Neural cell (in vitro differentiated cells): ENCODE results near the gene CYP27A1. TPM values are rescaled to one million over a fixed set of nuclear protein-coding genes. Genes with fewer than 3 reads are reported as not detected.

Experiments
- H2AFZ ChIP-seq: fragments of 200-600, 300-800 bp; sonication (generic), shearing (Covaris generic); 2 replicates; pipeline ENCODE4 v1.6.0; 2014; ENCODE audit warnings: low read depth, mild to moderate bottlenecking, antibody characterized with exemption, low read length, moderate library complexity
- H3F3A ChIP-seq: fragments of 200-600 bp; shearing (Covaris generic); 2 replicates; pipeline ENCODE4 v1.6.1; 2016; ENCODE audit warnings: mild to moderate bottlenecking, moderate library complexity, mixed read lengths, antibody characterized with exemption, low read length; ENCODE audit not compliant: insufficient read depth, poor library complexity, severe bottlenecking
- H3K27ac ChIP-seq: fragments of 200-600, 300-800 bp; sonication (generic), shearing (Covaris generic); 2 replicates; pipeline ENCODE4 v1.5.1; 2014; ENCODE audit warnings: mild to moderate bottlenecking, low read length, moderate library complexity
- H3K27me3 ChIP-seq: fragments of 300-800, 200-600 bp; sonication (generic), shearing (Covaris generic); 2 replicates; pipeline ENCODE4 v1.6.0; 2014; ENCODE audit warnings: mild to moderate bottlenecking, low read depth, low read length, moderate library complexity; ENCODE audit not compliant: insufficient read depth
- H3K36me3 ChIP-seq: fragments of 300-800, 200-600 bp; sonication (generic), shearing (Covaris generic); 2 replicates; pipeline ENCODE4 v1.5.1; 2014; ENCODE audit warnings: mild to moderate bottlenecking, antibody characterized with exemption, low read length, moderate library complexity; ENCODE audit not compliant: insufficient read depth
- H3K4me2 ChIP-seq: fragments of 300-800, 200-600 bp; sonication (generic), shearing (Covaris generic); 2 replicates; pipeline ENCODE4 v1.6.0; 2014; ENCODE audit warnings: mild to moderate bottlenecking, low read length
- H3K4me3 ChIP-seq: fragments of 300-800, 200-600 bp; sonication (generic), shearing (Covaris generic); 2 replicates; pipeline ENCODE4 v1.5.1; 2014; ENCODE audit warnings: mild to moderate bottlenecking, low read length, moderate library complexity
- H3K79me2 ChIP-seq: fragments of 200-600 bp; shearing (Covaris generic); replicated peaks from 2 replicates; pipeline ENCODE4 v1.6.0; 2014; ENCODE audit warnings: mild to moderate bottlenecking, low read length, moderate library complexity; ENCODE audit not compliant: insufficient read depth
- H3K9ac ChIP-seq: fragments of 300-800, 200-600 bp; sonication (generic), shearing (Covaris generic); 2 replicates; pipeline ENCODE4 v1.6.1; 2016; ENCODE audit warnings: mild to moderate bottlenecking, low read length, mixed read lengths
- H3K9me2 ChIP-seq: fragments of 200-600 bp; shearing (Covaris generic); 2 replicates; pipeline ENCODE4 v1.6.1; 2016; ENCODE audit warnings: mild to moderate bottlenecking, low read length, mixed read lengths; ENCODE audit not compliant: insufficient read depth
- H3K9me3 ChIP-seq: fragments of 200-600, 300-800 bp; sonication (generic), shearing (Covaris generic); 2 replicates; pipeline ENCODE4 v1.6.1; 2016; ENCODE audit warnings: mild to moderate bottlenecking, mixed run types, low read length, moderate library complexity, mixed read lengths
- H4K20me1 ChIP-seq: fragments of 200-600 bp; shearing (Covaris generic); 2 replicates; pipeline ENCODE4 v1.6.1; 2016; ENCODE audit warnings: mild to moderate bottlenecking, mixed run types; ENCODE audit not compliant: insufficient read depth
- EP300 ChIP-seq: fragments of 450-650 bp; conservative IDR thresholded peaks from 2 replicates; pipeline ENCODE4 v1.6.1; 2014; ENCODE audit warnings: antibody characterized with exemption, mild to moderate bottlenecking, moderate library complexity; ENCODE audit not compliant: poor library complexity, severe bottlenecking
- EZH2 ChIP-seq: fragments of 200-600, 300-800 bp; shearing (Covaris generic), sonication (generic); IDR thresholded peaks from 2 replicates; pipeline ENCODE4 v1.6.1; 2014; ENCODE audit warnings: antibody characterized with exemption, low read length, borderline replicate concordance, mild to moderate bottlenecking; ENCODE audit not compliant: insufficient read depth, poor library complexity, severe bottlenecking
- MXI1 ChIP-seq: fragments of 450-650 bp; conservative IDR thresholded peaks from 2 replicates; pipeline ENCODE4 v1.6.1; 2014; ENCODE audit warnings: antibody characterized with exemption, mild to moderate bottlenecking; ENCODE audit not compliant: poor library complexity, severe bottlenecking
- POLR2AphosphoS5 ChIP-seq: IDR thresholded peaks from 2 replicates; pipeline ENCODE4 v1.6.1; 2012
- RAD21 ChIP-seq: fragments of 450-650 bp; conservative IDR thresholded peaks from 2 replicates; pipeline ENCODE4 v1.6.1; 2014; ENCODE audit warnings: antibody characterized with exemption, mild to moderate bottlenecking, moderate library complexity
- REST ChIP-seq: IDR thresholded peaks from 2 replicates; pipeline ENCODE4 v1.6.1; 2012; ENCODE audit warnings: borderline replicate concordance
- SMC3 ChIP-seq: fragments of 450-650 bp; conservative IDR thresholded peaks from 2 replicates; pipeline ENCODE4 v1.6.1; 2014; ENCODE audit warnings: antibody characterized with exemption, mild to moderate bottlenecking, moderate library complexity; ENCODE audit not compliant: poor library complexity
- TAF1 ChIP-seq: IDR thresholded peaks from 2 replicates; pipeline ENCODE4 v1.6.1; 2012; ENCODE audit warnings: low read depth
- polyA plus RNA-seq: library from polyadenylated mRNA; depleted of rRNA; stranded (reverse); fragments of >200 nt; gene quantifications from 2 replicates; pipeline ENCODE4 v1.2.3, GENCODE V29; 2014
- TF ChIP-seq, protein P1 (sequence below): fragments of 450-650 bp; IDR thresholded peaks from 2 replicates; pipeline ENCODE4 v1.5.1; 2014; ENCODE audit warnings: antibody characterized with exemption, mild to moderate bottlenecking, moderate library complexity; ENCODE audit not compliant: poor library complexity, severe bottlenecking

CYP27A1 gene
- polyA plus RNA-seq, 1 donor from 2014 or later, result not detected

- TF ChIP-seq, protein P1, sequence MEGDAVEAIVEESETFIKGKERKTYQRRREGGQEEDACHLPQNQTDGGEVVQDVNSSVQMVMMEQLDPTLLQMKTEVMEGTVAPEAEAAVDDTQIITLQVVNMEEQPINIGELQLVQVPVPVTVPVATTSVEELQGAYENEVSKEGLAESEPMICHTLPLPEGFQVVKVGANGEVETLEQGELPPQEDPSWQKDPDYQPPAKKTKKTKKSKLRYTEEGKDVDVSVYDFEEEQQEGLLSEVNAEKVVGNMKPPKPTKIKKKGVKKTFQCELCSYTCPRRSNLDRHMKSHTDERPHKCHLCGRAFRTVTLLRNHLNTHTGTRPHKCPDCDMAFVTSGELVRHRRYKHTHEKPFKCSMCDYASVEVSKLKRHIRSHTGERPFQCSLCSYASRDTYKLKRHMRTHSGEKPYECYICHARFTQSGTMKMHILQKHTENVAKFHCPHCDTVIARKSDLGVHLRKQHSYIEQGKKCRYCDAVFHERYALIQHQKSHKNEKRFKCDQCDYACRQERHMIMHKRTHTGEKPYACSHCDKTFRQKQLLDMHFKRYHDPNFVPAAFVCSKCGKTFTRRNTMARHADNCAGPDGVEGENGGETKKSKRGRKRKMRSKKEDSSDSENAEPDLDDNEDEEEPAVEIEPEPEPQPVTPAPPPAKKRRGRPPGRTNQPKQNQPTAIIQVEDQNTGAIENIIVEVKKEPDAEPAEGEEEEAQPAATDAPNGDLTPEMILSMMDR, result no peak
- TF ChIP-seq POLR2AphosphoS5, result no peak
- H3K79me2 ChIP-seq, result no peaks in the 10 kb centered on the region
Measured at GRCh38 chr2:218776488-218776887, 5.5 kb upstream of the CYP27A1 start.

GRCh38 chr2:218777276-218777990 lies 4.5 kb upstream of the CYP27A1 start:
- no peaks in the 10 kb centered on the region for H3K9me2 ChIP-seq
- H3K79me2 ChIP-seq, result no peaks in the 10 kb centered on the region
- no peak overlapping the region for H3K27ac ChIP-seq
- H3K27me3 ChIP-seq, result peaks cover 18% of the 10 kb centered on the region
- no peaks in the 10 kb centered on the region for H3F3A ChIP-seq
- no peaks in the 10 kb centered on the region for H3K36me3 ChIP-seq
- no peaks in the 10 kb centered on the region for H4K20me1 ChIP-seq
- H3K4me2 ChIP-seq, result no peak overlapping the region
- H3K9me3 ChIP-seq, result no peaks in the 10 kb centered on the region
- H3K9ac ChIP-seq, result no peak overlapping the region
- no peak for TF ChIP-seq TAF1
- TF ChIP-seq SMC3, result no peak
- no peak for TF ChIP-seq RAD21
- TF ChIP-seq MXI1, result no peak
- TF ChIP-seq REST, result no peak
- no peak overlapping the region for H3K4me3 ChIP-seq
- H2AFZ ChIP-seq, result no peak overlapping the region

More at GRCh38 chr2:218776488-218776887, 5.5 kb upstream of the CYP27A1 start:
- no peaks in the 10 kb centered on the region for H3K9me2 ChIP-seq
- H3K9me3 ChIP-seq, result no peaks in the 10 kb centered on the region
- no peak overlapping the region for H3K27ac ChIP-seq
- no peaks in the 10 kb centered on the region for H3K36me3 ChIP-seq
- no peaks in the 10 kb centered on the region for H3F3A ChIP-seq
- no peaks in the 10 kb centered on the region for H4K20me1 ChIP-seq
- H3K9ac ChIP-seq, result no peak overlapping the region
- no peak overlapping the region for H3K4me3 ChIP-seq
- H2AFZ ChIP-seq, result no peak overlapping the region
- H3K4me2 ChIP-seq, result no peak overlapping the region
- peaks cover 8% of the 10 kb centered on the region for H3K27me3 ChIP-seq

DNA sequence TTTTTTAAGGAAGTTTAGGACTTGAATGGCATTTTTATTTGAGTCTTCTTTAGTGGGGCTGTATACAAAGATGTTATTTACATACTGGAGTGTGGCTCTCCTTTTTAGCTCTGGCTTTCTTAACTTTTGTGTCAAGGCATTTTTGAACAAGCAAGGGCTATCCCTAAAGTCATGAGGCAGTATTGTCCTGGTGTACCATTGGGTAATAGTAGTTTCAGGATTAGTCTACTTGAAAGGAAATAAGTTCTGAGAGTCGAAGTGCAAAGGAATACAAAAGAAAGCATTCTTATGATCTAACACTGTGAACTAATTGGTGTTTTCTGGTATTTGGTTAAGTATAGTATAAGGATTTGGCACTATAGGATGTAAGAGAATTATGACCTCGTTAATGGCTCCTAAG lies 1.9 kb upstream of the CYP27A1 start:
- no peak for TF ChIP-seq POLR2AphosphoS5
- TF ChIP-seq MXI1, result no peak
- no peak for TF ChIP-seq EZH2
- TF ChIP-seq REST, result no peak
- no peak for TF ChIP-seq EP300
- TF ChIP-seq, protein P1, result no peak
- TF ChIP-seq RAD21, result no peak
- H3K36me3 ChIP-seq, result no peaks in the 10 kb centered on the region
- H3K9me3 ChIP-seq, result no peaks in the 10 kb centered on the region
- no peaks in the 10 kb centered on the region for H3K9me2 ChIP-seq
- no peak overlapping the region for H3K4me3 ChIP-seq
- H2AFZ ChIP-seq, result no peak overlapping the region
- no peaks in the 10 kb centered on the region for H3K79me2 ChIP-seq
- no peaks in the 10 kb centered on the region for H3F3A ChIP-seq
- no peak overlapping the region for H3K4me2 ChIP-seq
- peaks cover 25% of the 10 kb centered on the region for H3K27me3 ChIP-seq
- H3K27ac ChIP-seq, result no peak overlapping the region
- H4K20me1 ChIP-seq, result no peaks in the 10 kb centered on the region
- no peak overlapping the region for H3K9ac ChIP-seq
